NCI-H748 treated with DMSO at 0.1 percent for 48 hours (cell line): ENCODE results near the gene SIM1.

Source experiments
- DNase-seq: peaks from one replicate; lab custom pipeline; 2025; lab: John Stamatoyannopoulos, UW

Gene SIM1

DNA sequence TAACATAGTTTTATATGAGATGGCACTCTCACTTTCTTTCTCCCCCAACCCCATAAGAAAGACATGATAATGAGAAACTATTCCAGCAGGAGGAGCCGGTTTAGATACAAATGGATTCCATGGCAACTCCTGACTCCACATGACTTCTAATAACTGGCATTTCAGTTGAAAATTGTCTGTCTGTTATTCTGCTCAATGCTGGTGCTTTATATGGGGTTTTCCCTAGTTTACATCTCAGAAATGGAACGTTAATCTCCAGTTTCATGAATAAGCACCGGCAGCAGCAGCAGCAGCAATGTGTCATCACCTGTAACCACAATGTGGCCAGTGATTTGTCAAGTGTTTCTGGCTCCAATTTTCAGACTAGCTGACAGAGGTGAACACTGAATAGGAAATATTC lies 8.0 kb upstream of the SIM1 start:
- peak; percentile 55 for DNase-seq

DNA sequence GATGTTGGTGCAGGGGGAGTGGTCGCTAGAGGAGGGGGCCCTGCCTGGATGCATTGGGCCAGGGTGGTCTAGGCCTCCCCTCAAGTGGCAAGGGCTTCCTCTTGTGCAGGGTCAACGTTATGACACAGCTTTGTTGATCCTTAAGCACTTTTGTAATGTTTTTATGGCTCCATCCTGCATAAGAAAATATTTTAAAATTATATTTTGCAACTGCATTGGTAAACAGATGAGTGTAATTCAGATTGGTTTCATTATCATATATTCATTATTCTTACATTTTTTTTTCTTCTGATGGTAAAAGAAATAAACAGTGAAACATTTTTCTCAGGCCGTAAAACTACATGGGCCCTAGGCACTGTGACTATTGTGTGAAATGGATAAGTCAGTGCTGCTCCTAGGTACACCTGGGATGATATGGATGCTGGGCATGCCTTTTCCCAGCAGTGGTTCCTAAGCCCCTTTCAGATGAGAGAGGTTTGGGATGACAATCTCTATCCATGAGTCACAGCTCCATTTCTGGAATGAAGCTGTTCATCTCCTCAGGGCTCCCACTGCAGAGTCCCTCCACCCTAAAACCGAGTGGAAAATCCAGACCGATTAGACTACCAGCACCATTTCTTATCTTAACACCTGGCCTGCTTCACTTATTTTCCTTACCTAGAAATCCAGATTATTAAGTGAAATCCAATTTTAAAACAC lies 5.8 kb upstream of the SIM1 start:
- DNase-seq = no peak

DNA sequence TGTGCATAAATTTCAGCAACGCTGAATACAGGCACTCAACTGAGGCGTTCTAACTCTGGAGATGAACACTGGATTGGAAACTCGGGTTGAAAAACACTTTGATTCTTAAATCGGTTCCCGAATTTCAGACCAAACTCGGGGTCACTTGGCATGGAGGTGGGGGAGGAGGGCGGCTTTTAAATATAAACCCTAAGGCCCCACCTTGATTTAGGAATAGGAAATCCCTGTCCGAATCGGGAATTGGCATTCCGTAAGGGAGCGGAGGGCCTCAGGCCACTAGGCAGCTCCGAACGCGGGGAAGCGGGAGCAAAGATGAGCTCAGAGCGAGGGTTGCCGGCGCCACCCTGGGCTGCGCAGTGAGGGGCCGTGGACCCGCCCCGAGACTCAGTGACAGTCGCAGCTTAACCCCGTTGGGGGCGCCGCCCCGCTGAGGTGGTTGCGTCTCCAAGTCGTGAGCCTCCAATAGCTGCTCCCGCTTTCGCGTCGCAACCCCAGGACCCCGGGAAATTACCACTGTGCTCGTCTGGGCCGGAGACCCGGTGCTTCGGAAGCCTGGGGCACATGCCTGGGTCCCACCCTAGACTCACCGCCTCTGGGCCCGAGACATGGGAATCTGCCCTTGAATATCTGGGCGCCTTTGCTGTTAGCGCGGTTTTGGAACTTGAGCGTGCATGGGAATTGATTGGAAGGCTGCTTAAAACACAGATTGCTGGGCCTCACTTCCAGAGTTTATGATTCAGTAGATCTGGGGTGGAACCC lies 4.6 kb upstream of the SIM1 start:
- DNase-seq = no peak

DNA sequence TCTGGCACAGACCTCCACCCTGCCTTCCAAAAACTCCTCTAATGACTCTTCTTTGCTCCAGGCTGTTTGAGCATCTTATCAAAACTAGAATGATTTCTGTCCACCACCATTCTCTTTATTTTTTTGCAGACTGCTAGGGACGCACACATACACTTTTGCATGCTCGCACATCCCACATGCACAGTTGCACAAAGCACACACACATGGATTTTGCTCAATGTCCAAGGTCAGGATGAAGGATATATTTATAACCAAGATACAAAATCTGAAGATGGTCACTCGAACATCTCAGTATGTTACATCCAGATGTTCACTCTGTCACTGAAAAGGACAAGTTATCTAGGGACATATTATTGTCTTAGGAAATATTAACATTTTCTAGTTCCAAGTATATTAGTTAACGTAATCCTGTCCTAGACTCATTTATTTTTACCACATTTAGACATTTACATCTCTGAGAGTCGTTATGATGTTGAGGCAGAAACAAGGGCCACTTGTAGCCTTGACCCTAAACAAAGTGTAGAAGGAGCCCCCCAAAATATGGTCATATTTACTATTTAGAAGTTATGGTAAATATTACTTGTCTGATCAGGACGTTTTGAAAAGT lies 3.4 kb upstream of the SIM1 start:
- no peak for DNase-seq

DNA sequence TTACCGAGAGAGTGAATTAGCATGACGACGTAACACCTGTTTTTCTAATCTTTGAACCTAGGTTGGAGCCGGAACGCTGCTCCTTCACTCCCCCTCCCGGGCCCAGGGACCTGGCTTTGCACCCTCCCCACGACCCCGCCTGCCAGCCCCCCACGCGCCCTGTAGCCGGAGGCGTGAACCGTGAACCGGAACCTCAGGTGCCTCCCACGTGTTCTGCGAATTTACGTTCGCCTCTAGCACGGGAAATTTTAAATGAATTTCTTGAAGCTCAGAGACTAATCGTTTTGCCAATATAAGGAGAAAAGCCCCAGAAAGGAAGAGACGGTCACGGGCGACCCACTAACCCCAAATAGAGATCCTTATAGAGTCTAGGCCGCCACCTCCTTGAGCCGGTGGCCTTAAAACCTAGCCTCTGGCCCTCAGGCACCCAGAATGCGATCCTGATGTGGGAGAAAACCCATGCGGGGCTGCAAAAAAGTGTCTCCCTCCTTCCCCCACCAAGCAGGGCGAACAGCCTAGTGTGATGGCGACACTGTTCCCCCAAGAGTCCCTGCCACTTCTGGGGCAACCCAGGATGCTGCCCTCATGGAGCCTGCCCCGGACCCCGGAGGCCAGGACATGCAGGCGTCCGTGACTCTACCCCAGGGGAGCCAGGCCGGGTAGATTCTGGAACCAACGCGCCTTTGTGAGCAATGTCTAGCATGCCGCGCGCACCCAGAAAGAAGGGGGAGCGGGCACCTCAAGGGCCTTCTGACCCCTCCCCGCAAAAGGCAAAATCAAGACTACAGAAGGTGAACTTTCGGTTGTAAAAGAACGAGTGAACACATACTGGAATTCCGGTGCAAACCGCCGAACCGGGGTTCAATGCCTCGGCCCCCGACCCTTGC lies 2.7 kb upstream of the SIM1 start:
- DNase-seq = no peak

DNA sequence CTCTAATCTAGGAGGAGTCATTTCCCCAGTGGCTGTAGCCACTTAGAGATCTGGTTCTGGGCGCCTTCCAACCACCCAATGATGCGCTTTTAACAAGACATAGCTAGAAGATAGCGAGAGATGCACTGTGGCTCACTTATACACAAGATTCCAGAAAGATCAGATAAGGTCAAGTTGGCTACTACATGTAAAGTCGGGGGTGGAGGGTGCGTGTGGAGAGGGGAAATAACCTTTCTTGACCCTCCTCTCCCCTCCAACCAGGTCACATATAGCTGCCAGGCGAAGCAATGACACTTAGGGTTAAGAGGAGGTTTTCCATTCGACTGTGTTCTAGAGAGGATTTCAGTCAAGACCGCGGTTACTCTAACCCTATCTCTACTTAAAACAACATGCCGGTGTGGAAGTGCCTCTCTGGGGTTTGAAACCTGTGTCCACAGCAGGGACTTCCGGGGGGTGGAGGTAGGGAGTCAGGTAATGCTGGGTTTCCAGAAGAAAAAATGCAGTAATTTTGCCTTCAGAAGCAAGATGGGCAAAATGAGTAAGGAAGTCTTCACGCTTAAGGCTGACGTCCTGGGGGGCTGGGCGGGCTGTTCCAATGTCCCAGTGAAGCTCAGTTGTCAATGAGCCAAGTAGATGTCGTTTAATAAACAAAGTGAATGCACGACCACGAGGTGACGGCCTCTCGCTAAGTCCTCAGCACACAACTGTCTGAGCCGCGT lies 1.8 kb upstream of the SIM1 start:
- DNase-seq = peak; percentile 80

DNA sequence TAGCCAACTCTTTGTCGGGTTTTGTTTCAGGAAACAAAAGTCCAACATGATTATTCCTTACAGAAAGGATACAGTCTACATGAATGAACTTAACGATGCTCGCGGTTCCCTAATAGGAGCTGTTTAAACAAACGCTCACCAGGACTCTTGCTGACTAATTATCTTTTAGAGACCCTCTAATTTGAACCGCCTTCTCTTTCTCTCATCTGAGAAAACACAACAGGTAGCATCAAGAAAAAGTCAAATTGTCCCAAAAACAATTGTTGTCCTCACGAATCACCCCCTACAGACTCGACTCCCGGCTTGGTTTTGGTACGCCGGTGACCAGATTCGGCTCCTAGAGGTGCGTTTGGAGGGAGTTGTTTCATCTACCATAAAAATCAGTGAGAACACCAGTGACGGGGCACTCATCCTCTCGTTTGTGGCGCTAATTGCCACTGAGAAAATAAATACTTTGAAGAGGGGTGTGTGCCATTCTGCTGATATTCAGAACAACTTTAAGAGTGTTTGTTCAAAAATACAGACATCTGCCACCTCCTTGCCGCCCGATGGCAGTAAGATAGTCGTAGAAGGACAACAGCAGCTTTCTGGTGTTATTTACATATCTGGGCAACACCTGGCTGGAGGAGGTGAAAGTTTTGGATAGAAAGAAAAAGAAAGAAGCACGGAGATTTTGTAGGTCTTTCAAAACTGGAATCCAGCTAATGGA lies 1.1 kb upstream of the SIM1 start:
- DNase-seq = peak; percentile 97

DNA sequence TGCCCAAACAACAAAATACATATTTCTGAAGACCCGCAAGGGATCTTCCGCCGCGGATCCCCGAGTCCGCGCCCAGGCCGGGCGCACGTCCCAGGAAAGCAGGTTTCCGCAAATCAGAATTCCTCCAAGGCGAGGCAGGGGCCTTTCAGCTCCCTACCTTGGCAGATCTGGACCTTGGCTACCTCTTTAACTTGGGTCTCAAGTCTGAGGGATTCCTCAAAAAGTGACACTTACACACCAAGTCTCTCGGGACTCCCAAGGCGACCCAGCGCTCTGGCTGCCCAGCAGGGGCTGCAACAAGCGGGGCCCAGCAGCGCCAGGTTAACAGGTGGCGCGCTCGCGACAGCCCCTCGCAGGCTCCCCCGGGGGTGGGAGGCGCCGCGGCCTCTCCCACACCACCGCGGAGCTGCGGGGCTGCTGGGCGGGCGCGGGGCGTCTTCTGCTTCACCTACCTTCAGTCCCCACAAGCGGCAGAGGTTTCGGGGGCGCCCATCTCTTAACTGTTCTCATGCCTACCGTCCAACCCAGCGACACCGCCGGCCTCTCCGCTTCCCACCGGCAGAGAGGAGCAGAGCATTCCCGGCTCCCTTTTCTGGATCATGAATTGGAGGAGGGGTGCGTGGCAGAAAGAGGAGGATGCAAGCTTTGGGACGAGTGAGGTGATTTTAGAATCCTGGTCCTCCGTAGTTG lies 414 bp downstream of the SIM1 start:
- no peak for DNase-seq

DNA sequence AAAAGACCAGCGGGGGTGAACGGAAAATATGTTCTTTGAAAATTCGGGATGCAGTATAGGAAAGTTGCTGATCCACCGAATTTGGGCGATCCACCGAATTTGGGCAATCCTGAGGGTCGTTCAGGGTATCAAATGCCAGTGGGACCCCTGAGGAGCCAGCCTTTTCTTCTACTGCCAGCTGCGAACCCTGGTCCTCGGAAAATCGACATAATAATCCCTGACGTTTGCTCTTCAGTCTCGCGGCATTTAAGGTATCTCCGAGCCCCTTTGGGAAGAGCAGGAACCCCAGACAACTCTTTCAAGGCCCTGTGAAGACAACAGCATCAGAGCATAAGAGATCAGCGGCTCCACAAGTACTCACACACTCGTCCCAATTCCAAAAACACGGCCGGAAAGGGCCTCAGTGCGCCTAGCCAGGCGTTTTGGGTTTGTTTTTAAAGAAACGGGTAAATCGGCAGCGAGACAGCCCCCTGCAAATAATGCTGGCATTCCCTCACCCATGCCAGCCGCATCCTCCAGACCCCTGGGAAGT lies 1.0 kb downstream of the SIM1 start:
- DNase-seq = peak; percentile 20

DNA sequence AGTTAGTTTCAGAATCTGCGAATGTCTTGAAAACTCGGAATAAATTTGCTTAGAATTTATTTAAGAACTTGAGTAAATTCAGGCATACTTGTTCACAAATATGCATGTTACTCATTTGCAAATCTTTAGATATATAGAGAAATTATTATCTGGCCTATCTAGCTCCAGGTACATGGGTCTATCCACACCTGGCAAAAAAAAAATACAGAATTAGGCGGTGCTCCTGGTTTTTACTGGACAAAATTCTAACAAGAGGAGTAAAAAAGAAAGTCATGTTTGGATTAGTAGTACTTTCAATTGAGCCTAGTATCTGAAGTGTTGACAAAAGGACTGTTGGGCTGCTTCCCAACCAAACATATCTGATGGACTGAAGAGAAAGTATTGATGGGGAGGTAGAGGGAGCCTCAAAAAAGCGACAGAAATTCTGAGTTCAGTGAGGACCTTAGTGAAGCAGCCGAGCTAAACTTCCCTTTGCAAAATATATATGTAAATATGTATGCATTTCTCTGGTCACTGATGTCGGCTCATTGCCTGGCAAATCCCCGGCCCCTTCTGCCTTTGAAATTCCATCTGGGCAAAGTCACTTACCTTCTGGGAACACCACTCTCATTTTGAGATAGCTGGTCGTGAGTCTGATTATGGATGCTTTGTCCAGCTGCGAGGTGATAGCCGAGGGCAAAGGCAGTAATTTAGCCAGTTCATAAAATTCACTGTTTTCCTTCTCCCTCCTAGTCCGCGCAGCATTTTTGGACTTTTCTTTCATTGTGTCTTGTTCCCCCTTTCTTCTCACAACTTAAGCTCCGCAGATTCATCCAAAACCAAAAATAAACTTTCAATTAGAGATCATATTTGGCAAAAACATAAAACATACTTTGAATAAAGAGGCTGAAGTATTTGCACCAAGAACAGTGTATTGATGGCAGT lies 1.8 kb downstream of the SIM1 start:
- DNase-seq = peak; percentile 68

DNA sequence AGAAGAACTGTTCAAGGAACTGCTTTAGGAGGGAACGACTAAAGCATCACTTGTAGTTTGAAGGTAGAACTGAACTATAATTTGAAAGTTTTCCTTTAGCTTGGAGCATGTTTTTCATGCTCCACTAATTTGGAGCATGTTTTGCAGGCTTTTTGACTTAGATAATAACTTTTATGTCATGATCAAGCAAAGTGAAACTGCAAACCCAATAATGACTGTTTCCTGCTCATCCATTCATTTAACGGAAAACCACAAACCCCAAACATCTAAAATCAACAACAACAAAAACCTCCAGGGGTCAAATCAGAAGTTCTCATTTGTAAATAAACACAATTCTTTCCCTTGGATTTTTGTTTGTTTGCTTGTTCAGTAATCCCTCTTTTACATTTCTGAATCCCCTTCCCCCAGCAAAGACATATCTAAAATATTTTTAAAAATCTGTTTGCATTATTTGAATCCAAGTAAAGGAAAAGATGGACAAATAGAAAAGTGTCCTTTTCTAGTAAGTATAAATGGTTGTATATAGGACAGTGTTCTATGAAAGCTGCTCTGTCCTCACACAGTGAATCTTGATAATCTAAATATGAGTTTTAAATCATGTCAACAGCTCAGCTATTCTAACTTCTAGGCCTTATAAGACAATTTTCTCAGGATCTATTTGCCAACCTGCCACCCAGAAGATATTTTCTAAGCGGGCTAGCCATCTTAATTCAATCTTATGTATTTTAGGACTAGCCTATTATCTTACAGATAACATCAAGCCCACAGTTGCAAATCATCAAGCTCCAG lies 2.6 kb downstream of the SIM1 start:
- no peak for DNase-seq

DNA sequence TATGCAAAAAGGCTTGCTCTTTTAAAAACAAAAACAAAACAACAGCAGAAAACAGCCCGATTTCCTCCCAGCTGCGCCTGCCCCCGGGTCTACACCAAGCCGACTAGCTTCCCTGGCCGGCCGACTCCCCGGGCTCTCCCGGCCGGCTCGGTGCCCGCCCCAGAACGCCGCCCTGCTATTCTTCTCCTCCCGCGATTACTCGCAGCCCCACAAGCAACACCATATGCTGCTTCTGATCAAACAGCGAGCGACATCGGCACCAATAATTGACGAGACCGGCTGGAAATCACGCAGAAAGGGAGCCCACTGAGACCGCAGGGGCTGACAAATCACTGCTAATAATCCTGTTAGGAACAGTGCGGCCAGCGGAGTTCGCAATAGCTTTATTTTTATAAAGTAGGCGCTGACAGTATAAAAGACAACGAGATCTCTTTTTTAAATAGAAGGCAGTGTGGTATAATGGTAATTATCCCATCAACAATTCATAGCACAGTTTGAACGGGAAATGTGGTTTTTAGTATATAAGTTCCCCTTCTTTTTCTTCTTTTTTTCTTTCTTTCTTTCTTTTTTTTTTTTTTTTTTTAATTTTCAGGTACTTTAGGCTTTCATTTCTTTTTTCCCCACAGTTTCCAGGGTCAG lies 3.3 kb downstream of the SIM1 start:
- peak; percentile 75 for DNase-seq

DNA sequence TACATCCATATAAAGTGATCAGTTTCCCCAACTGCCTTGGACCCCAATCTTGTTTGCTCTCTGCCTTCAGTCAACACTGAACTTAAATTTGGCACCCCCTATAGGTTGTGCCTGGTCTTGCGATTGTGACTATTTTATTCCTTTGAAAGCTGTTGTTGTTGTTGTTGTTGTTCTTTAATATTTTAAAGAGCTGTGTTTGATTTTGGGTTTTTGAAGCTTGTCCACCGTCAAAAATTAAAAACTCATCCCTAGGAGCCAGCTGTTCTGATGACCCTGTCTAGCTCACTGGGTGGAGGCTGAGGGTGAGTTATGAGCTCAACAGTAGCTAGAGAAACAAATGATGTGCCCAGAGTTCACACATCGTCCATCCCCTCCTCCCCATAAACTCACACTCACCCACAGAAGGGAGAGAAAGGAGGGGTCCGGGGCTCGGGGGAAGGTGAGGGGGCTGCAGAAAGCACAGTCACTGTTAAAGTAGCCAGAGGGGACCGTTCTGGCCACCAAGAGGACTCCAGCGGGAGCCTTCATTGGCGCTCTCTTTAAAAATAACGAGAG lies 4.0 kb downstream of the SIM1 start:
- DNase-seq = peak; percentile 46

DNA sequence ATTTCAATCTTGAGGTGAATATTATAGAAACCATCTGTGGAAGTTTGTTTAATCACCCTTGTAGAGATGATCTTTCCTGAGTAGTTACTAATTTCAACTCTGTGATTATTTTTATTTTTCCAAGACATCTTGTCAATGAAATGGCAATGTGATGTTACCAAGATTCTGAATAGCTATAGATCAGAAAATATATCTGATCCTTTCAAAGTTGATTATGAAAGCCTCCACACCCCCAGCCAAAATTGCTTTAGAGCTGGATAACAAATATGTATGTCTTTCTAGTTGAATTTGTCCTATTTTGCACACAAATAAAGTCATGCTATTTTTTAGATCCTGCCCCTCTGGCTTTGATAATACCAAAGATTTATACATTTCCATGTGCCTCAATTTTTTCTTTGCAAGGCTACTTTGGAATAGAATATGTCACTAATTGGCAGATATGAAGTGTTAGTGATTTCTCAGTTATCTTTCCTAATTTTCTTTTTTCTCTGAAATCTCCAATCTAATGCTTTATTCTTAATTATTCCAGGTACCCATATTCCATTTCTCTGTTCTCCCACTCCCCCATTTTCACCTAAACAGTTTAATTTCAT lies 5.0 kb downstream of the SIM1 start:
- no peak for DNase-seq

DNA sequence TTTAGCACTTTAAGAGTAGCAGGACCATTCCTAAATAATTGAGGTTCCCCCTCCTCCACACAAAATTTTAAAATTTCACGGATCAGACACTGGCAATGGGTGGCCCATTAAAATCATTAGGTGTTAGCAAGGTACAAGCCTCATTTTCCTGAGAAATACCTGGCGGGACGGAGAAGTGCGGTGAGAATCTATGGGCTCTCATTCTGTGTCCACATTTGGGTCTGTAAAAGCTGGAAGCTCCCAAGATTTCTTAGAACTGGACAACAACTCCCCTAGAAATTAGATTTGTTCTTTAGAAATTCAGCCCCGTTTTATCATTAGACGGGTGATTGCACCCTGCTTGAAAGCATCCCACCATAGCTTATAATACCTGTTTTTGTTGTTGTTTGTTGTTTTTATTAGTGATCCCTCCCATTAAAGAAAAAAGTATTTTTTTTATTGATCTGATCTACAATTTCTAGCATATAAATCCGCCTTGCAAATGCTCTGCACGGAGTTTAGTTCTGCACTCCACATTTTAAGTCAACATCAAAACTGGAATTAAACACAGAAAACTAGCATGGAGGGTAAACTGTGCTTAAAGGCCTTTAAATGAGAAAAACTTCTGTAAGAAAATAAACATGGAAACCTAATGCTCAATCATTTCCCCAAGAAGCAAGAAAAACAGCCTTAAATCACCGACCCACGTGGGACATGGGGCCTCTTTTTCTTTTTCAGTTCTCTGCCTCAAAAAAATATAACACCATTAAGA lies 5.7 kb downstream of the SIM1 start:
- DNase-seq = no peak

DNA sequence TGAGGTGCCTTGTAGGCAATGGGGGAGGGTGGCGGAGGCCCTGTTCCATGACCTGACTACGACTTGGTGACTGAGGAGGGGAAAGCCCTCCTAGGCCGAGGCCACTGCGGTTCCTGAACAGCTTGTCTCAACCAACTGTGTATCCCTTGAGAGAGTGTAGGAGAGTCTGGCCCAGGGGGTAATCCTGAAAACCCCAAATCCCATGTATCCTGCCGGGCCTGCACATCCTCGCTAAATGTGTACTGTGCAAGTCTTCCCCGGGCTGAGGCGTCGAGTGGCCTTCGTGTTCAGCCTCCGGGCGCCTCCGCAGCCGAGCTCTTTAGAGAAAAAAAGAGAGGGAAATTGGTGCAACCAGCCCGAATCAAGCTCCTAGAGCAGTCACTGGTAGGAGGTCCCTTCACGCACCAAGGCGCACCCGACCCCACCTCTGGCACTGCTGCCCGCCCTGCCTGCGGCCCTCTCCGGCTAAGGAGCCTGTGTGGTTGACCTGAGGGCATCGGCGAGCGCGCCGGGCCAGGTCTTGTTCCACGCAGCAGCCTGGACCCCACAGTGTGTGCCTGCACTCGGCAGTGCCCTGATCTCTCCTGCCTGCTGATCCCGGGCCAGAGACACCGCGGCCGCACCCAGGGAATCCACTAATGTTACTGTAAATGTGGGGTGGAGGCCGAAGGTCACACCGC lies 7.3 kb downstream of the SIM1 start:
- DNase-seq = no peak
